ENCODE results near the gene KRTAP4-9.
"Not testable (repeated sequence)": the region's sequence is repeated elsewhere in the genome, so short reads cannot be mapped to it uniquely, and the experiment has no call there.

Gene KRTAP4-9

DNA sequence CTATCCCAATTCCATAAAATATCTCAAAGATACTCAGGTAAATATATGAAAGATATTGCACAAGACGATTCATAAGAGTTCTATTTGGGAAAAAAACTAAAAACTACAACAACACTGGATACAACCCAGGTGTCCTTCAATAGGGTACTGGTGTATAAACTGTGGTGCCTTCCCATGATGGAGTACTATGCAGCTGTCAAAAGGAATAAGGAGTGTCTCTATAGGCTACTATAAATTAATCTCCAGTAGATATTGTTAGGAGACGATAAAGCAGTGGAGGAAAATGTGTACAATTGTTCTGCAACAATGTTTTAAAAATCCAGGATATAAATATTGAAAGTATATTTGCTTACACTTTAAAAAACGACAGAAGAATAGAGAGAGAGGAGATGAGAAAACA lies 21.2 kb downstream of the KRTAP4-9 start:
- DNase-seq (ENCODE audit: low read depth in 2 of 2, low spot score in 1 of 2): no peak

DNA sequence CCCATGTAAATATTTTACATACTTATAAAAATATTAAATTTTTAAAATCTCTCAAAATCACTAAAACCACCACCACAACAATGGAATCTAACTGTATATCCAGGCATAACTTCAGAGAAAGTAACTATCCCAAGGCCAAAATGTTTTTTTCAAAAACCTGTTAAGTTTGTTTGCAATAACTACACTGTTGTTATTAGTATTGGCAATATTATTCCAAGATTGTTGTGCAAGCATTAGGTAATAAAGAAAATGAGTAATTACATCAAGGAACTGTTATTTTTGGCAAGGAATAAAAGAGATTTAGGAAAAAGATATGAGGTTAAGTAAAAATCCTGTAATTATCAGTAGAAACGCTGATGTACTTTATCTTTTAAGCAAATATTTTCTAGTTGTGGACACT lies 22.2 kb downstream of the KRTAP4-9 start:
- no peak for DNase-seq (ENCODE audit: low read depth in 2 of 2, low spot score in 1 of 2)

DNA sequence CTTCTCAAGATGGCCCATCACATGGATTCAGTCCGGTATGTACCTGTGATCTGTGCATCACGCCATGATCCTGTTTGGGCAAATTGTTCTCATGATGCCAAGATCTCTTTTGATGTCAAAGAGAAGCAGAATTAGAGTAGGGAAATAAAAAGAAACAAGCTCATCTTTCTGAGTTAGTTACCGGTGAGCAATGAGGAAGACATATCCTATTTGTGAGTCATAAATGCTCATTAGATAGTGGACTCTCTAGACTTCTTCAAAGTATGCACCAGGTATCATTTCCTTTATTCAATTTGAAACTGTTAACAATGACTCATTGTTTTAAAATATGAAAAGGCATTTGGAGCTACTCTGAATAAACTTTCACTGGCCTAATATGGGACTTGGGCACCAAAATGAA lies 26.8 kb downstream of the KRTAP4-9 start:
- no peak for DNase-seq (ENCODE audit: low read depth in 2 of 2, low spot score in 1 of 2)

DNA sequence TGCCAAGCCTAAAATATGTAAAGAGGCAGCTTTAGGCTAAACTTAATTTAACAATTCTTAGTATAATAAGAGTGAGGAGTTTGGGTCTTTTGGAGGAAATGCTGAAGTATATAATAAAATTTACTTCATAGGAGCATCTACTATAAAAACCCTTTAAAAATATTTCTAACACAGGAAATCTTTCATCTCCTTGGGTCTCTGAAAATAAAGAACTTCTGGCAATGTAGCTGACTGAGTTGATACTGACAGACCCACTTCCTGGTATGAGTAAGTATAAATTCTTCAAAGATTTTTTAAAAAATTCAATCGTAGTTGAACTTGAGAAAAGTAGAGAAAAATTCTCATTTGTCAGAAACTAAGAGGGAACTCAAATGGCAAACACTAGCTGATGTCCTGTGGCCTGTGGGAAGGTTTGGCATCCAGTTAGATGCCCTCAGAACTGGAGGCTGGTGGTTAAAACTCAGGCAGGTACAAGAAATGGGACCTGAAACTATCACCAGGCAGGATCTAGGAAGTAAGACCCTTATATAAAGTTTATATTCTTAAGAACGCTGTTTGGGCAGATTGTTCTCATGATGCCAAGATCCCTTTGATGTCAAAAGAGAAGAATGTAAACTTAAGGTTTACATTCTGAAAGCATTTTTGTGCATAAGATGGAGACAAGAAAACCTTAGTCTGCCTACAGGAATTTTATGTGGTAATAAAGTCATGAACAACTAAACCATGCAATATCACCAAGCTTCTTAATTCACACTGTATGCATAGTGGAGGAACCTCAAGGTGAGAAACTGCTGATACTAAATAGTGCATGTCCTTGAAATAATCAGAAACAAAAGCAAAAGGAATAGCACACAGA lies 28.9 kb downstream of the KRTAP4-9 start:
- no peak for DNase-seq (ENCODE audit: low read depth in 2 of 2, low spot score in 1 of 2)

DNA sequence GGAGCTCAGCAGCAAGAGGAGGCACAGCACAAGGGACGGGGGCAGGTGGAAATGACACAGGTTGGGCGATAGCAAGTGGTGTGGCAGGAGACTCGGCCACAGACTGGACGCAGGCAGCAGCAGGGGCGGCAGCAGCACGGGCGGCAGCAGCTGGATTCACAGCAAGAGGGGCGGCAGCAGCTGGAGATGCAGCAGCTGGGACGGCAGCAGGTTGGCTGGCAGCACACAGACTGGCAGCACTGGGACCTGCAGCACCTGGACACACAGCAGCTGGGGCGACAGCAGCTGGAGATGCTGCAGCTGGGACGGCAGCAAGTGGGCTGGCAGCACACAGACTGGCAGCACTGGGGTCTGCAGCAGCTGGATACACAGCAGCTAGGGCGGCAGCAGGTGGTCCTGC lies 34.7 kb downstream of the KRTAP4-9 start:
- DNase-seq (ENCODE audit: low read depth in 2 of 2, low spot score in 1 of 2): not testable (repeated sequence)

DNA sequence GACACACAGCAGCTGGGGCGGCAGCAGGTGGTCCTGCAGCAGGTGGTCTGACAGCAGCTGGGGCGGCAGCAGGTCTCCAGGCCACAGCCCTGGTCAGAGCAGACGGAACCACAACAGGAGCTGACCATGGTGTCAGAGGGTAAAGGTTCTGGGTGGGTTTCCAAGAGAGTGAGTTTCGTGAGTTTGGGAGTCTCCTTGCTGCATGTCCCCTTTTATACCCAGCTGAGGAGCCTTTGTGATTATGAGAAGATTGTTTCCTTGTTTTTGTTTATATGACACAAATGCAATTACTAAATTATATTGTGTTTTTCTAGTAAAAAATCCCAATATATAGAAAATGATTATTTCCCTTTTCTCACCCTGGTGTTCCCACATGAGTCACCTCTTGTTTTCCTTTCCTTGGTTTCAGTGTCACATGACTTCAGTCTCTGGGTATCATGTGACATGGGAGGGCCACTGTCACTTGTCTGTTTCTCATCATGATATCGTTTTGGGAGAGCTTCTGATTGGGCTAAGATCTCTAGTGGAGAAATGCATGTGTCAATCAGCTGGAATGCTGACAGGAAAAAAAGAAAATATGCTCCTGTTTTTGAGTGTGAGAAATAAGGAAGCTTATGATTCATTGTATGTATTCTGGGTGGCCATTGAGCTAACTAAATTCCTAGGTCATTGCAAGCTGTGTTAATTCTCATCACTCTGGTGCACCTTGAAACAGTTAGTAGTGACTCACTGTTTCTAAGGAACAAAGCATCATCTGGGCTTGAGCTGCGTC lies 35.4 kb downstream of the KRTAP4-9 start, which contains the start of gene KRTAP4-6:
KRTAP4-6 (minus strand) TSS at position 185 of the 772 bp plus-strand sequence; CDS start at position 128, 57 bp downstream.
- no peak for DNase-seq (ENCODE audit: low read depth in 2 of 2, low spot score in 1 of 2)

DNA sequence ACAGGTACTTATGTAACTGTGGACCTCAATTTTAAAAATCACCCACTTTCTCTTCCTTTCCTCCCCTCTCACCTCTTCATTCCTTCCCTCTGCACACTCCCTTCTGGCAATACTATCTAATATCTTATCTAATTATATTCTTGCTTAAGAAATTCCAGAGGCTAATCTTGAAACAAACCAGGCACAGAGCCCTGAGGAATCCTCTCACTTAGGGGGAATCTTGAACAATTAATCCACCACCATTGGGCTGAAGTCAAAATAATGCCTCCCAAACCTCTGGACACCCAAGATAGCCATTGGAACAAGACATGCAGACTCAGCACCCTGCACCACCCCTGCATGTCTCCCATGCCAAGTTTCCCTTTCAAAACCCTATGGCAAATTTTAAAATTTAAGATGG lies 36.2 kb downstream of the KRTAP4-9 start:
- no peak for DNase-seq (ENCODE audit: low read depth in 2 of 2, low spot score in 1 of 2)

DNA sequence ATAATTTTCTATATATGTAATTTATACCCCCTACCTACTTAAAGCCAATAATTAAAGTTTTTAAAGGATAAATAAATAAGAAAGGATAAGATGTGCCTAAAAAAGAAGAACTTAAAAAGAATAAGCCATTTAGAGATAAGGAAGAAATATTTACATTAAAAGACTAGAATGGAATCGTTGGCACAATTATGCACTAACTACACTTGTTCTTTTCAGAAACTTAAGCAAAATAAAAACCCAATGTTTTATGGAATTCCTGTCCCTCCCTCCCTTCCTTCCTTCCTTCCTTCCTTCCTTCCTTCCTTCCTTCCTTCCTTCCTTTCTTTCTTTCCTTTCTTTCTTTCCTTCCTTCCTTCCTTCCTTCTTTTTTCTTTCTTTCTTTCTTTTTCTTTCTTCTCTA lies 39.7 kb downstream of the KRTAP4-9 start:
- DNase-seq (ENCODE audit: low read depth in 2 of 2, low spot score in 1 of 2): no peak

DNA sequence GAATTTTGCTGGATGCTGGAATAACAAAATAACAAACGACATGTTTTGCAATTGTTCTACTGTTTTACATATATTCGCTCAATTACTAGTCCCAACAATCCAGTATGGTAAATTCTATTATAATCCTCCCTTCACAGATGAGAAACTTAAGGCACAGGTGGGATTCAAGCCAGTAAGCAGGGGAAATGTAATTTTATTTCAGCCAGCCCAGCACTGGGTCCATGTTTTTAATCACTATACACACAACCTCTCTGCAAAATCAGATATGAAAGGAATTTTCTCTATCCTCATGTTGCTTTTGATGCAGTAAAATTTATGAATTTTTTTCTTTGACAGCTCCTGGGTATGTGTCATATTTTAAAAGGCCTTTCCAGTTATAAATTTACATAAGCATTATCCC lies 40.1 kb downstream of the KRTAP4-9 start:
- no peak for DNase-seq (ENCODE audit: low read depth in 2 of 2, low spot score in 1 of 2)

DNA sequence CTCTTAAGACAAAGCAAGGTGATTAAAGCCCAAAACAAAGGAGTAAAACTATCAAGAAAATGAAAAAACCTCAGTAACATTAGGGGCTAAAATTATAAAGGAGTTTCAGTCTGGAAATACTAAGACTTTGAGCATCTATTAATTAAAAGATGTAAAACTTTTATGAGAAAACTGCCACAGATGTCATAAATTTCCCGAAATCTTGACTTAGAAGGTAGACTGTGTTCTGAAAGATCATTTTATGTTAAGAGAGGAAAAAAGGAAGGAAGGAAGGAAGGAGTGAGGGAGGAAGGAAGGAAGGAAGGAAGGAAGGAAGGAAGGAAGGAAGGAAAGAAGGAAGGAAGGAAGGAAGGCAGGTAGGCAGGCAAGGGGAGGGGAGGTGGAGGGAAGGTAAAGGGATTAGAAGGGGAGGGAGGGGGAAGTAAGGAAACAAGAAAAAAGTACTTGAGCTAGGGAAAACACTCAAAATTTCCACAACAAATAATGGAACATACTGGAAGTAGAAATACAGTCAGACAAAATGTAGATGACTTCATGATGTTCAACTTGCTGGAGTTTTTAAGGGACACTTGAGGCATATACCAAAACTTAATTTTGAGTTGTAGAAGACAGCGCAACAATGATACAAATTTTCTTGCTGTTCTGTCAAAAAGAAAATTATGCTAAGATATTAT lies 42.5 kb downstream of the KRTAP4-9 start:
- no peak for DNase-seq (ENCODE audit: low read depth in 2 of 2, low spot score in 1 of 2)

DNA sequence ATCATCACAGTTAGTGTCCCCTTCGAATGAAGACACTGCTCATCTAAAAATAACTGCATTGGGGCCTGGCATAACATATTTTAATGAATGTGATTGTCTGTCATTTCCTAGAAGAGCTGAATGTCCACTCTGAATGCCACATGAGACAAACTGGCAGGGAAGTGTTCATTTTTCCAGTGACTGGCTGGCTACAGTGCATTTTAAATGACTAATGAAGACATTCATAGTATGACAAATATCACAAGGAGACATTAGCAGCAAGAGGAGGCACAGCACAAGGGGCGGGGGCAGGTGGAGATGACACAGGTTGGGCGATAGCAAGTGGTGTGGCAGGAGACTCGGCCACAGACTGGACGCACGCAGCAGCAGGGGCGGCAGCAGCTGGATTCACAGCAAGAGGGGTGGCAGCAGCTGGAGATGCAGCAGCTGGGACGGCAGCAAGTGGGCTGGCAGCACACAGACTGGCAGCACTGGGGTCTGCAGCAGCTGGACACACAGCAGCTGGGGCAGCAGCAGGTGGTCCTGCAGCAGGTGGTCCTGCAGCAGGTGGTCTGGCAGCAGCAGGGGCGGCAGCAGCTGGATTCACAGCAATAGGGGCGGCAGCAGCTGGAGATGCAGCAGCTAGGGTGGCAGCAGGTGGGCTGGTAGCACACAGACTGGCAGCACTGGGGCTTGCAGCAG lies 43.9 kb downstream of the KRTAP4-9 start:
- DNase-seq (ENCODE audit: low read depth in 2 of 2, low spot score in 1 of 2): not testable (repeated sequence)

DNA sequence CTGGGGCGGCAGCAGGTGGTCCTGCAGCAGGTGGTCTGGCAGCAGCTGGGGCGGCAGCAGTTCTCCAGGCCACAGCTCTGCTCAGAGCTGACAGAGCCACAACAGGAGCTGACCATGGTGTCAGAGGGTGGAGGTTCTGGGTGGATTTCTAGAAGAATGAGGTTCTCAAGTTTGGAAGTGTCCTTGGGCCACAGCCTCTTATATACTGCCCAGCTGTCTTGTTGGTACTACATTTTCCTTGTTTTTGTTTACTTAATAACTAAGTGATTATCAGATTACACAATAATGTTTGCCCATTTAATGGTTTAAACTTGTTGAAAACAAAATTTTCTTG lies 44.4 kb downstream of the KRTAP4-9 start, which contains the start of gene KRTAP4-5:
KRTAP4-5 (minus strand) TSS at position 174 of the 334 bp plus-strand sequence; CDS start at position 116, 58 bp downstream.
- no peak for DNase-seq (ENCODE audit: low read depth in 2 of 2, low spot score in 1 of 2)

DNA sequence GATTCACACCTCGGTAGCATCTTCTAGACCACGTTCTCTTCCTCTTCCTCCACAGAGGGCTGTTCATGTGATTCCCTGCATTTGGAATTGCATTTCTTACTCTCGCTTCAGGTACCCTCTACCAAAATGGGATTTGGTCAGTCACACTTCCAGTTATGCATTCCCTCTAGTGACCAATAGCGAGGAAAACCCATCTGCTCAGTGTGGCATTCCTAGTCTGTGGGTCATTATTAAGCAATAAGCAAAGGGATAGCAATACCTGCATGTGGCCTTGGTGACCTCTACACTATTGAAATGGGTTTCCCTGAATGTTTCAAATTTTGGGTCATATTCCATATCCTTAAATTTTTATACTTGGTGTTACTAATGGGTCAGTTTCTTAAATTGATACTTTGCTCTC lies 44.8 kb downstream of the KRTAP4-9 start:
- DNase-seq (ENCODE audit: low read depth in 2 of 2, low spot score in 1 of 2): no peak

DNA sequence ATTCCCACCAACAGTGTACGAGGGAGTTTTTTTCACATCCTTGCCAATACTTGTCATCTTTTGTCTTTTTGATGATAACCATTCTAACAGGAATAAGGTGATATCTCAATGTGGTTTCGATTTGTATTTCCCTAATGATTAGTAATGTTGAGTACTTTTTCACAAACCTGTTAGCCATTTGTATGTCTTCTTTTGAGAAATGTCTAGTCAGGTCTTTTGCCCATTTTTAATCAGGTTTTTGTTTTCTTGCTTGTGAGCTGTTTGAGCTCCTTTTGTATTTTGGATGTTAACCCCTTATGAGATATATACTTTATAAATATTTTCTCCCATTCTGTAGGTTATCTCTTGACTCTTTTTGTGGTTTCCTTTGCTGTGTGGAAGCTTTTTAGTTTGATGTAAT lies 46.3 kb downstream of the KRTAP4-9 start:
- no peak for DNase-seq (ENCODE audit: low read depth in 2 of 2, low spot score in 1 of 2)

DNA sequence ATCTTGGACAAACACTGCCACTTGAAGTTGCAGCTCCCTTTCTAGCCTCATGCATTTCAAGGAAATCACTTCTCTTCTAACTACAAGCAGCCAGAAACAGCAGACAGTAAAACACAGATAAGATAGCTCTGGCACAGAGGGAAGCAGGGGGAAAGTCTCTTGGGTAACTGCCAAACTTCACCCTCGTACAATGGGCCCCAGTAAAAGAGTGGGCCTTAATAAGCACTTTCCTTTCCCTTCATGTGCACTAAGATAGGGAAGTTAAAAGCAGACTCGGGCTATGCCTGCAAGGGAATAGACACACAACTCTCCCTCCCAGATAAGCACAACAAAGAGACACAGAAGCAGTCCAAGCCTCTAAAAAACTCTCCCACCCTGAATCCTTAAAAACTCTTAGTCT lies 48.7 kb downstream of the KRTAP4-9 start:
- DNase-seq (ENCODE audit: low read depth in 2 of 2, low spot score in 1 of 2): no peak
